Activated T-cell treated with anti-CD3 and anti-CD28 coated beads for 4 hours (primary cell): ENCODE data around the gene HPSE2.

Source experiments
- DNase-seq: peaks from one replicate; pipeline ENCODE4 v3.0.0-alpha.2; 2020

Gene HPSE2

GRCh38 chr10:98420786-98421185 lies 814.9 kb downstream of the HPSE2 start:
- no peak for DNase-seq

- no peak for DNase-seq
Observed at GRCh38 chr10:98419469-98420261, 816.0 kb downstream of the HPSE2 start.

GRCh38 chr10:98418665-98419468 lies 816.8 kb downstream of the HPSE2 start:
- DNase-seq = no peak

DNA sequence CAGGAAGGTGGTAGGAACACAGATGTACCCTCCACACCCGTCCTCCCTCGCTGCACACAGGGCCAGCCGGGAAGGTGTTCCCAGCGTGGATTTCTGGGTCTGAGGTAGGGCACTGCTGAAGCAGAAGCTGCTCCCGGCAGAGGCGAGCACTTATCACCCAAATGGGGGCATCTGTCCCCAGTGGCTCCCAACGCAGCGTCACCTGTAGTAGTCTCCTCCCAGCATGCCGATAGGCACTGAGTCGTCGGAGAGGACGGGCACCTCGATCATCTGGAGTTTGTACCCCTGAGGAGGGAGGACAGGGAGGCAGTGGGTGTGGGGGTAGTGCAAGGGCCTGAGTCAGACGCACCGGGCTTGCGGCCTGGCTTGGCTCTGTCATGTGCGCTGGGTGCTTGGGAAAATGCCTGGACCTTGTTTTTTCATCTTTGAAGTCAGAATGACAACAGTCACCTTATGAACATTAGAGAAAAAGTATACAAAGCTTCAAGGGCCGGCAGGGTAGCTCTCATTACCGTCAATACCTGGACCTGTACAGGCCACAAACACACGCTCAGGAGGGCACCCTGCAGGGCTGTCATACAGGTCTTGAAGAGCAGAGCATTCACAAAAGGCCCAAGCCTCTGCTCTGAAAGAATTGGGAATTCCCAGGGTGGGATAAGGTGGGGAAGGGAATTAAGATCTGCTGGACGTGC lies 817.5 kb downstream of the HPSE2 start:
- DNase-seq = no peak

DNA sequence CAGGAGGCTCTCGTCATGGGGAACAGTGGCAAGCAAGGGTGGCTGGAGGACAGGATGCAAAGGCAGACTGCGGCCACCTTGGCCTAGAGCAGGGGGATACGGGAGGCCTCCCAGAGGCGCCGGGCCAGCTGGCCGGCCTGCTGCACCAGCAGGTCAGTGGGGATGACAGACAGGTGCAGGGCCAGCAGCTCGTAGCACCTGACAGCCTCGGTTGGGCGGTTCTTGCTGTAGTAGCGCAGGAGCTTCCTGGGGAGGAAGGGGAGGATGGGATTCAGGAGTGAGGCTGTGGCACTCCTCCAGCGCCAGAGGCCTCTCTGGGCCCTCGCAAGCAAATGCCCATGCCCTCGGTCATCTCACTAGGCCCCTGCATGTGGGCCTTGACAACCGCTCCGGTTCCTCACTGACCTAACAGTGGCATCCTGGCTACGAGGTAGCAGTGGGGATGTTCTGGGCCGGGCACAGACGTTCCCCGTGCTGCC lies 818.1 kb downstream of the HPSE2 start:
- no peak for DNase-seq

- DNase-seq = no peak
Observed at GRCh38 chr10:98416606-98417388, 818.9 kb downstream of the HPSE2 start.

GRCh38 chr10:98415731-98416119 lies 819.9 kb downstream of the HPSE2 start:
- no peak for DNase-seq

DNA sequence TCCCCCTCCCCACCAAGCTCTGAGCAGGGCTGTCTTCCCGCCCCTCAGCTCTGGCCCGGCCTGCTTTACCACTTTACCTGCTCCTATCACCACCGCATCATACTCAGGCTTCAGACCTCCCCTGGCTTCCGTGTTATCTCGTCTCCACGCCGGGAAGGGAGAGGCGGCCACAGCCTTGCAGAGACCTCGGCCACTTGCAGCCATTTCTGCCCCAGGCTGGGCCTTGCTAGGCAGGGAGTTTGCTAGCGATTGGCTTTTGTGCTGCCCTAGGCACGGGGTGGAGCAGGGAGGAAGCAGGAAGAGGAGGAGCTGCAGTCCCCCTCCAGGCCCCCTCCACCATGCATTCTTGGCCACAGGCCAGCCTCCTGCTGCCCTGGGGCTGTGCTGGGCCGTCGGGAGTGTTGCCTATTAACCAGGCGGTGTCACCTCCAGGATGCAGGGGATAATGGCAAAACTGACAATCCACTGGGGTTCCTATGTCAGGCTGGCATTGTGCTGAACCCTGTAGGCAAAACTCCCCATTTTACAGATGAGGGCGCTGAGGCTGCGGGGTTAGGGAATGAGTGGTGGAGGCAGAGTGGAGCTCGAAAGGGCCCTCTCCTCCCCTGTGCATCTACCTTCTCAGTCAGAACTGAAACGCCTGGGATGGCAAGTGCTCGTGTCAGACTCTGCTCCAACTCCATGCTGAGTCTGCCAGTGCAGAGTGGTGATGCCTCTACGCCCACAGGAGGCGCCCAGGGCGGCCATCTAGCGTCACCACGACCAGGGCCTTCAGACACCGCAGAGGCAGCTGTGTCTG lies 820.5 kb downstream of the HPSE2 start, which contains the start of gene PYROXD2:
PYROXD2 (minus strand) TSS at position 251 of the 799 bp plus-strand sequence; CDS start at position 204, 47 bp downstream.
- peak; percentile 9 for DNase-seq

DNA sequence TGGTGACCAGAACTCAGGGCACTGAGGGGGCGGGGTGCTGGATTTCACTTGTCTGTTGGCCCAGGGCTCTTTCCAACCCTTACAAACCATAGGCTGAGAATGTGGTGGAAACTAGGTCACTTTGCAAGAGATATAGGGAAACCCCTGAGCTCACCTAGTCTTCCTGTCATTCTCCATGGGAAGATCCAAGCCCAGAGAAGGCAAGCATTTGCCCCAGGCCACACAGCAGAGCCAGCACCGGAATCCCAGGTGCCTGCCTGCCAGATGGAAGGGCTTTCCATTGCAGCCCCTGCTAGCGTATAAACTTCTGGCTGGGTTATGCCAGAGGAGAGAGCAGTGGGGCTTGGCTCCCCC lies 821.1 kb downstream of the HPSE2 start:
- DNase-seq = no peak

DNA sequence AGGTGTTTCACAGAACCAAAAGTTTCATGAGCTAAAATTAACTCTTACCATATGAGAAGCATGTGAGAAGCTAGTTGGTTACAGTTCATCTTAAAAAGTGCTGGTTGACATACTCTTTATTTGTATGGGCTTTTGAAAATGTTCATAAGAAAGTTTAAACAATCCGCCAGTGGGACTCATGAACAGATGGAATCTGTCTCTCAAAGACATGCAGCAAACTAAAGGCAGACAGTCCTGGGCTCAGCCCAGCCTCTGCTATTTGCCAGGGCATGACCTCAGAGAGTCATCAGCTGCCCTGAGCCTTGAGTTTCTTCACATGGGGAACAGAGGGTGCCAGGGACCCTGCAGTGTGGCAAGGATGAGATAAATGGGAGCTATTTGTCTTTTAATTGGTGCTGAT lies 823.9 kb downstream of the HPSE2 start:
- DNase-seq = no peak

- no peak for DNase-seq
Observed at GRCh38 chr10:98411166-98411565, 824.5 kb downstream of the HPSE2 start.

GRCh38 chr10:98410759-98411158 lies 824.9 kb downstream of the HPSE2 start:
- DNase-seq = no peak

- no peak for DNase-seq
Observed at GRCh38 chr10:98410135-98410743, 825.4 kb downstream of the HPSE2 start.

GRCh38 chr10:98408799-98409198 lies 826.9 kb downstream of the HPSE2 start:
- DNase-seq = no peak

DNA sequence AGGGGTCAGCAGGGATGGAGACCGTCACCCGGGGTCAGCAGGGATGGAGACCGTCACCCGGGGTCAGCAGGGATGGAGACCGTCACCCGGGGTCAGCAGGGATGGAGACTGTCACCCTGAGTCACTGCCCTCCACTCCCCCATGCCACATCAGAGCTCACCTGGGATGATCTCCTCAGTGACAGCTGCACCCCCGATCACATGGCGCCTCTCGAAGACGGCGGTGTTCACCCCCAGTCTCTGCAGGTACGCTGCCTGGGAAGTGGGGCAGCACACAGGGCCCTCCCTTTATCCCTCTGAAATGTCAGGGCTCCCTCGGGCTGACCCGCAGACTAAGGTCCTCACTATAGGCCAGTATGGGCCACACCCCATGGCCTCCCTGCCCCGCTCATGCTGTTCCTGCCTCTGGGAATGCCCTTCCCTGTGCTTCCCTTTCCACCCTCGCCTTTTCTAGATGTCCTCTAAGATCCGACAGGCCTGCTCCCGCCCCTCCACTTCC lies 827.9 kb downstream of the HPSE2 start:
- DNase-seq = no peak
